OCI-LY7 (cell line): ENCODE data around the gene SH3RF1. TPM values are rescaled to one million over a fixed set of nuclear protein-coding genes. Genes with fewer than 3 reads are reported as not detected.

ENCODE experiments used
- BruUV-seq: library from RNA; stranded (reverse); fragments of 400-500 nt; replicated peaks from 2 replicates; lab custom pipeline; 2021; lab: Mats Ljungman, UMichigan
- CTCF ChIA-PET: fragments of 300-600 bp; sonication (Branson Sonifier 250); formaldehyde crosslinking; loops from one replicate; lab custom pipeline; 2022; ENCODE audit warnings: antibody characterized with exemption; ENCODE audit not compliant: unreplicated experiment; lab: Charles Lee
- POLR2A ChIA-PET: fragments of 300-600 bp; sonication (Branson Sonifier 250); formaldehyde crosslinking; loops from one replicate; lab custom pipeline; 2022; ENCODE audit warnings: antibody characterized with exemption; lab: Charles Lee
- DNase-seq: peaks from one replicate; pipeline ENCODE4 v3.0.0-alpha.2; 2015; ENCODE audit warnings: low spot score
- H2AFZ ChIP-seq: fragments of 200-600 bp; sonication (generic), shearing (Covaris generic); 2 replicates; pipeline ENCODE4 v1.6.1; 2014; ENCODE audit warnings: mild to moderate bottlenecking, antibody characterized with exemption, low read length, moderate library complexity
- H3K27ac ChIP-seq: fragments of 200-600 bp; sonication (generic); 2 replicates; pipeline ENCODE4 v1.5.1; 2014; ENCODE audit warnings: mixed run types, low read depth, mild to moderate bottlenecking, moderate library complexity, low read length, inconsistent platforms; ENCODE audit not compliant: poor library complexity, severe bottlenecking
- H3K36me3 ChIP-seq: fragments of 200-600 bp; sonication (generic); 2 replicates; pipeline ENCODE4 v1.6.1; 2014; ENCODE audit warnings: mild to moderate bottlenecking, antibody characterized with exemption, low read length, moderate library complexity, mixed read lengths; ENCODE audit not compliant: insufficient read depth
- H3K4me1 ChIP-seq: fragments of 200-600 bp; sonication (generic); 2 replicates; pipeline ENCODE4 v1.5.1; 2014; ENCODE audit warnings: mild to moderate bottlenecking, low read length; ENCODE audit not compliant: insufficient read depth, poor library complexity, severe bottlenecking
- H3K4me2 ChIP-seq: fragments of 200-600 bp; sonication (generic); 2 replicates; pipeline ENCODE4 v1.6.1; 2014; ENCODE audit warnings: mild to moderate bottlenecking, low read length
- H3K4me3 ChIP-seq: fragments of 200-600 bp; sonication (generic); 2 replicates; pipeline ENCODE4 v1.5.1; 2014; ENCODE audit warnings: mild to moderate bottlenecking, low read depth, low read length; ENCODE audit not compliant: poor library complexity, severe bottlenecking
- H3K79me2 ChIP-seq: fragments of 200-600 bp; sonication (generic); 2 replicates; pipeline ENCODE4 v1.6.1; 2016; ENCODE audit warnings: low read depth, mild to moderate bottlenecking, low read length, moderate library complexity, mixed read lengths; ENCODE audit not compliant: insufficient read depth
- H3K9me2 ChIP-seq: fragments of 200-600 bp; sonication (generic); 2 replicates; pipeline ENCODE4 v1.6.1; 2016; ENCODE audit warnings: mild to moderate bottlenecking, low read length, mixed read lengths; ENCODE audit not compliant: insufficient read depth
- H3K9me3 ChIP-seq: fragments of 200-600 bp; sonication (generic); 2 replicates; pipeline ENCODE4 v1.6.1; 2014; ENCODE audit warnings: mild to moderate bottlenecking, mixed run types, low read length, mixed read lengths
- H4K20me1 ChIP-seq: fragments of 200-600 bp; sonication (generic); 2 replicates; pipeline ENCODE4 v1.6.1; 2014; ENCODE audit warnings: mild to moderate bottlenecking, antibody characterized with exemption, low read length, moderate library complexity, mixed read lengths; ENCODE audit not compliant: insufficient read depth
- EZH2phosphoT487 ChIP-seq: fragments of 200-600 bp; sonication (generic); IDR thresholded peaks from 2 replicates; pipeline ENCODE4 v1.6.1; 2018; ENCODE audit warnings: low read depth, borderline replicate concordance, mild to moderate bottlenecking, mixed run types, antibody characterized with exemption, low read length, moderate library complexity, mixed read lengths
- intact Hi-C: fragments of 100-400 bp; cut with micrococcal nuclease; formaldehyde crosslinking; loops from one replicate; pipeline ENCODE4 v1.10.0; 2022; ENCODE audit not compliant: unreplicated experiment
- total RNA-seq, 2 experiments: library from RNA; depleted of rRNA in 1 of 2; stranded (reverse); fragments of >200 nt in 1 of 2; shearing (Covaris generic) in 1 of 2; gene quantifications; 2 replicates each; pipeline ENCODE4 v1.2.3, GENCODE V29; 2014 to 2022
- TF ChIP-seq, protein P1 (sequence below): fragments of 200-600 bp; sonication (generic); conservative IDR thresholded peaks from 2 replicates; pipeline ENCODE4 v1.5.1; 2014; ENCODE audit warnings: mild to moderate bottlenecking, antibody characterized with exemption, low read length, moderate library complexity, mixed read lengths

Gene SH3RF1
- total RNA-seq, 2 experiments from 2014 or later = not detected

DNA sequence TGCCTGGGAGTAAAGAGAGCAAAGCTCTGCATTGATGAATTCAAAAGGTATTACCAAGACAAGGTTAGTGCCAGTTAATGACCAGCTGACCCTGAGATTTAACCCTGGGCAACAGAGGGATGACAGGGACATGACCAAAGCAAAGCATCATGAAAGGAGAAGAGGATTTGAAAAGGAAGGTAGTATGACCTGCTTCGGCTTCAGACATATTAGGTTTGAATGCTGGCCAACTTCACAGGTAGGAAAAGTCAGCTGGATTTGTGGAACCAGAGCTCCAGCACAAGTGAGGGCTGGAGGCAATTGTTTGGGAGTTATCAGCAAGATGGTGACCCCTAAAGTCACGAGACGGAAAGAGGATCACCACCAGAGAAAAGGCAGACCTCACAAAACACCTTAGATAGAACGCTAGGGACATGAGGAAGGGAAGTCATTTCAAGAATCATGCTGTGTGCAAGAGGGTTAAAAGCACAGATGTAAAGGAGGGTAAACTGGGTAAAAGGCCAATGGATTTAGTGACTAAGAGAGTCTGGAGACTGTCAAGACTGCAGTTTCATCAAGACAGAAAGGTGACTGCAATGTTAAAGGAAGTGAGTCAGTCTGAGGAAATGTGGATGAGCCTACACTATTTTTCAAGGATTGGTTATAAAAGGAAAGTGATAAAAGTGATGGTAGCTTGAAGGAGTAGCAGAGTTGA, 45.6 kb downstream of the SH3RF1 start:
- Histone ChIP-seq H3K27ac (no peak overlapping the region), H4K20me1 (no peaks in the 10 kb centered on the region), H3K36me3 (no peaks in the 10 kb centered on the region), H3K4me2 (no peak overlapping the region), H3K9me2 (no peaks in the 10 kb centered on the region), H3K4me3 (no peak overlapping the region), H3K79me2 (no peaks in the 10 kb centered on the region), H3K4me1 (no peaks in the 10 kb centered on the region), H3K9me3 (no peaks in the 10 kb centered on the region), H2AFZ (no peak overlapping the region)
- ChIA-PET POLR2A (no interaction called here), CTCF (no interaction called here)
- no TSS peak for BruUV-seq
- intact Hi-C loops = no loop called here
- no peak for DNase-seq
- TF ChIP-seq EZH2phosphoT487 = no peak
- TF ChIP-seq, protein P1, sequence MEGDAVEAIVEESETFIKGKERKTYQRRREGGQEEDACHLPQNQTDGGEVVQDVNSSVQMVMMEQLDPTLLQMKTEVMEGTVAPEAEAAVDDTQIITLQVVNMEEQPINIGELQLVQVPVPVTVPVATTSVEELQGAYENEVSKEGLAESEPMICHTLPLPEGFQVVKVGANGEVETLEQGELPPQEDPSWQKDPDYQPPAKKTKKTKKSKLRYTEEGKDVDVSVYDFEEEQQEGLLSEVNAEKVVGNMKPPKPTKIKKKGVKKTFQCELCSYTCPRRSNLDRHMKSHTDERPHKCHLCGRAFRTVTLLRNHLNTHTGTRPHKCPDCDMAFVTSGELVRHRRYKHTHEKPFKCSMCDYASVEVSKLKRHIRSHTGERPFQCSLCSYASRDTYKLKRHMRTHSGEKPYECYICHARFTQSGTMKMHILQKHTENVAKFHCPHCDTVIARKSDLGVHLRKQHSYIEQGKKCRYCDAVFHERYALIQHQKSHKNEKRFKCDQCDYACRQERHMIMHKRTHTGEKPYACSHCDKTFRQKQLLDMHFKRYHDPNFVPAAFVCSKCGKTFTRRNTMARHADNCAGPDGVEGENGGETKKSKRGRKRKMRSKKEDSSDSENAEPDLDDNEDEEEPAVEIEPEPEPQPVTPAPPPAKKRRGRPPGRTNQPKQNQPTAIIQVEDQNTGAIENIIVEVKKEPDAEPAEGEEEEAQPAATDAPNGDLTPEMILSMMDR = no peak

DNA sequence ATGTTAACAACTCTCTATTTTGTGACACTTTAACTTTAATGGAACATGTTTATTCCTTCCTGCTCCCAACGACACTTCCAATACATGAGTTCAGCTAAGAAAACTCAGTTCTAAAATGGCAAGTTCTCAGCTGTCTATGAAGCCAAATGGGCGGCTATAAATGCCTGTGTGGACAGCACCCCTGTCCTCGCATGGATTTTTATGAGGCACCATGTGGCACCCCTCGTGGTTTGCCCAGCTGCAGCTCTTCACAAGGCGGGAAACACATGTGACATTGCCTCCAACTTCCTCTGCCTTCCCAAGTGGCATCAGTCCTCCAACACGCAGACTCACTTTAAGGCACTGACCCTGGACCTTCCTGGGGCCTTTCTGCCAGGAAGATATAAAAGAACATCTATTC, 48.0 kb downstream of the SH3RF1 start:
- Histone ChIP-seq H3K27ac (no peak overlapping the region), H3K79me2 (no peaks in the 10 kb centered on the region), H4K20me1 (no peaks in the 10 kb centered on the region), H3K9me3 (no peaks in the 10 kb centered on the region), H3K9me2 (no peaks in the 10 kb centered on the region), H3K36me3 (no peaks in the 10 kb centered on the region), H2AFZ (no peak overlapping the region), H3K4me1 (no peaks in the 10 kb centered on the region), H3K4me3 (no peak overlapping the region), H3K4me2 (no peak overlapping the region)
- TF ChIP-seq, protein P1 = no peak
- no peak for TF ChIP-seq EZH2phosphoT487
- no peak for DNase-seq
- ChIA-PET CTCF (no interaction called here), POLR2A (no interaction called here)
- no TSS peak for BruUV-seq
- intact Hi-C loops = no loop called here

DNA sequence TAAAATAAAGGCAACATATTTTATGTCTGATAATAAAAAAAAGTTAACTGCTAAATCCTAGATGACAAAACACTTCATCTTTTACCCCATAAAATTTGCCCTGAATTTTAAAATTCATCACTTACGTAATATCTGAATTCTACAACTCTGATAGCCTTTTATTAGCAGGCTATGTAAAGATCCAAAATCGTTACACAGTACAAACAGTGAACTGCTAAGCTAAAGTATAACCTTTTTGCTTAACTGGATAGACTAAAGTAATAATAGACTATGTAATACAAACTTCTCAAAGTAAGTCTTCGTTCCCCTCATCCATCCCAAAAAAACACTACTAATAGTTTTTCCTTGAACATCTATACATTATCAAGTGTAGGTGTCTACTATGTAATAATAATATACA, 49.1 kb downstream of the SH3RF1 start:
- no peak overlapping the region for H2AFZ ChIP-seq
- no peak overlapping the region for H3K27ac ChIP-seq
- TF ChIP-seq, protein P1 = no peak
- no peak for TF ChIP-seq EZH2phosphoT487
- H4K20me1 ChIP-seq = no peaks in the 10 kb centered on the region
- no peak for DNase-seq
- BruUV-seq = no TSS peak
- ChIA-PET CTCF (no interaction called here), POLR2A (interaction anchor here (1.1 kb wide), 1 partner anchor 9 kb away, joined by 3 read pairs; no protein-coding TSS in a partner anchor)
- no peaks in the 10 kb centered on the region for H3K4me1 ChIP-seq
- H3K9me2 ChIP-seq = no peaks in the 10 kb centered on the region
- no peak overlapping the region for H3K4me2 ChIP-seq
- intact Hi-C loops = no loop called here
- H3K36me3 ChIP-seq = no peaks in the 10 kb centered on the region
- no peaks in the 10 kb centered on the region for H3K9me3 ChIP-seq
- no peak overlapping the region for H3K4me3 ChIP-seq
- no peaks in the 10 kb centered on the region for H3K79me2 ChIP-seq
